GM18951 (cell line): ENCODE data around the gene TFRC.
"Not testable (repeated sequence)": the region's sequence is repeated elsewhere in the genome, so short reads cannot be mapped to it uniquely, and the experiment has no call there.

Experiments used
- POLR2A ChIP-seq: IDR thresholded peaks from 4 replicates; pipeline ENCODE4 v1.6.1; 2011; ENCODE audit warnings: mild to moderate bottlenecking; ENCODE audit not compliant: insufficient read length, insufficient read depth; ENCODE audit errors: extremely low read depth
- in situ Hi-C: fragments of 300-500 bp; cut with MboI; formaldehyde crosslinking; loops from one replicate; pipeline ENCODE4 v1.12.0; 2022; ENCODE audit warnings: low sequenced_read_pairs, mixed read lengths, inconsistent platforms; ENCODE audit not compliant: unreplicated experiment

Gene TFRC

DNA sequence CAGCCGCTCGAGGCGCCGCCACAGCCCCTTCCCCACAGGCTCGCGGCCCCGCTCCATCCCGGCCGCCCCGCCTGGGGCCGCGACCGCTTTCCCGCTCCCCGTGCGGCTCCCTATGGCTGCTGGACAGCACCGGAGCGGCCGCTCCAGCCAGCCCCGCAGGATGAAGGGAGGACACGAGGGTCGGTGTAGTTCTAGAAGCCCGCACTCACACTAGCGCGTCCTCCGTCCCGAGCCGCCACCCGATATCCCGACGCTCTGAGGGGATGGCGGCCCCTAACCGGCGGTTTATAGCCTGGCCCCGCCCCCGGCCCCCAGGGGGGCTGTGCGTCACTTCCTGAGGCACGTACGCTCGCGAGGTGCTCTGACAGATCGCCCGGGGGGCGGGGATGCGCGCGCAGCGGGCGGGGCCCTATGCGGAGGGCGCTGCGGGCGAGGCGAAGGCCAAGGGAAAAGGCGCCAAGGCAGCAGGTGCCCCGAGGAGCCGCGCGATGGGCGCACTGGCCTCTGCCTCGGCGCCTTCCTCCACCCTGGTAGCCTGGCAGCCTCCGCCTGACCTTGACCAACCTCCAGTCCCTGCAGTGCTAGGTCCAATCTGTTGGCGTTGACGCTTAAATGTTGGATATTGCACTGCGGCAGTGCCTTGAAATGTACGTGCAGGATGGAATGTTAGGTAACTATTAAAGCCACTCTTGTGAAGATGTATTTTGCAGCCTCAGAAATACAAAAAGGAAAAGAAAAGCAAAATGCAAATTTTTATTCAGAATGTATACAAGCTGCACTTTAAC, at the start of gene TFRC:
Gene TFRC (minus strand): TSS at position 257 of the 785 bp plus-strand sequence. CDS start 4,991 bp downstream, outside the sequence.
- in situ Hi-C loops = no loop called here
- peak; percentile 100 for TF ChIP-seq POLR2A

GRCh38 chr3:196128172-196128843, 46.4 kb upstream of the TFRC start:
- in situ Hi-C loops = no loop called here
- no peak for TF ChIP-seq POLR2A

GRCh38 chr3:196127308-196128040, 45.6 kb upstream of the TFRC start:
- TF ChIP-seq POLR2A = no peak

GRCh38 chr3:196124608-196125007, 42.7 kb upstream of the TFRC start:
- TF ChIP-seq POLR2A = no peak

More at GRCh38 chr3:196127308-196128040, 45.6 kb upstream of the TFRC start:
- in situ Hi-C loops = no loop called here

DNA sequence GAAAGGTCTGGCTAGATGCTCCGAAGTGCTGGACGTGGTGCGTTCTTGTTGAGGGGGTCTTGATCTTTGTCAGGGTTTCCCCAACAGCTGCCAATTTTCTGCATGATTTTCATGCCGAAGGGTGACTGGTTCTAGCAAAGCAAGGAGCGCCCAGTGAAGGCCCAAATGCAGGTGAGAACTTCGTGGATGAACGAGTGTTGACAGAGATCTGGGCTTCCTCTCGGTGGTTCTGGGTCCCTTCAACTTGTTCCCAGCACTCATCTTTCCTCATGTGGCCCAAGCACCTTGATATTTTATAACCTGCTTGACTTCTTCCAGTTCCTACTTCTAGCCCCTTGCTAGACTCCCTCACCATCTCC, 40.8 kb upstream of the TFRC start:
- in situ Hi-C loops = no loop called here

More at GRCh38 chr3:196124608-196125007, 42.7 kb upstream of the TFRC start:
- in situ Hi-C loops = no loop called here

DNA sequence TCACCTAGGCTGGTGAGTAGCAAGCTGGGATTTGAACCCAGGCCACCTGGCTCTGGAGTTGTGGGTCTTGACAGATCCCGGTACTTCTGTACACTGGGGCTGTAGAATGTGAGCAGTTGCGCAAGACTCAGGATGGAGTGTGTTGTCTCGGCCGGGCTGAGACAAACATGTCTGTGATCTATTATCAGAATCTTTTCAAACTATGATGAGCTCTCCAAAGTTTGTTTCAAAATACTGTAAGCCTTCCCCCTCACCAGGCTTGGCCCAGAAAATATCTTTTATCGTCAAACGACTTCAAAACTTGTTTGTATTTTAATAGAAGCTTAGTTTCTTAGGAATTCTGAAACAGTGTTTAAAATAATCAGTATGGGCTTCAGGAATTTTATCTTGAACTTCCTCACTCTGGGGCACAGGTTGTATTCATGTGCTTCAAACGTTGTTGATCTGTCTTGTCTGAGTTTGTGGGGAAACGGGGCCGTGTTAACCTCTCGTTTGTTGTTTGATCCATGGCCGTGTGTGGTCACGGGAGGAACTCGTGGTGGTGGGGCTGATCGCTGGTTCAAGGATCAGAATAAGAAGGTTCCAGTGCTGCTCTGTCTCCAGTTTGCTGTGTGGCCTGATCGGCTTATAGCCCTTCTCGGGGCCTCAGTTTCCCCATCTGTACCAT, 40.3 kb upstream of the TFRC start:
- TF ChIP-seq POLR2A = no peak
- in situ Hi-C loops = no loop called here

More for the DNA sequence above, 40.8 kb upstream of the TFRC start:
- no peak for TF ChIP-seq POLR2A

GRCh38 chr3:196121066-196121465, 39.2 kb upstream of the TFRC start:
- TF ChIP-seq POLR2A = no peak
- in situ Hi-C loops = no loop called here

DNA sequence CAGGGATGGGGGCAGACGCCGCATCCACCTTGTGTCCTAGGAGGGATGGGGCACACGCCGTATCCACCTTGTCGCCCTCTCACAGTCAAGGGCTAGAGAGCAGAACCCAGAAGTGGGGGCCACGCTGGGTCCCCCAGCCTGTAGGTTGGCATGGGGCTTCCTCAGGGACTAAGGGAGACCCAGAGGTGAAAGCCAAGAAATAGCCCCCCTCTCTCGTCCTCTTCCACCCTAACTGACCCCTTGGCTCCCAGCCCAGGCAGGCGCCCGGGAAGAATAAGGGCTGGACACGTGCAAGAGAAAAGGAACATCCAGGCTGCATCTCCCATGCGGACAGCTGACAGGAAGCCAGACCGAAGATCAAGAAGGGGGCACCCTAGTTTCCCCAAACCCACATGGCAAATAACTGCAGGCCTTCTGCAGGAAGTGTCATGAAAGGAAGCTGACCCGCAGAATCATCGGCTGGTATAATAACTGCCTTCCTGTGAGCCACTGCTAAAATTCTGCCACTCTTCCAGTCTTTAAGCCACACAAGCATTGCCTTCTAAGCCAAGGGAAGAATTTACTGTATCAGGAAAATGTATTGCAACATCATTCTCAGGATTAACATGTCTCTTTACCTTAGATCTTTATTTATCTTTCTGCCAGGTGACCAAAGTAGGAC, 38.5 kb upstream of the TFRC start:
- no peak for TF ChIP-seq POLR2A
- in situ Hi-C loops = no loop called here

DNA sequence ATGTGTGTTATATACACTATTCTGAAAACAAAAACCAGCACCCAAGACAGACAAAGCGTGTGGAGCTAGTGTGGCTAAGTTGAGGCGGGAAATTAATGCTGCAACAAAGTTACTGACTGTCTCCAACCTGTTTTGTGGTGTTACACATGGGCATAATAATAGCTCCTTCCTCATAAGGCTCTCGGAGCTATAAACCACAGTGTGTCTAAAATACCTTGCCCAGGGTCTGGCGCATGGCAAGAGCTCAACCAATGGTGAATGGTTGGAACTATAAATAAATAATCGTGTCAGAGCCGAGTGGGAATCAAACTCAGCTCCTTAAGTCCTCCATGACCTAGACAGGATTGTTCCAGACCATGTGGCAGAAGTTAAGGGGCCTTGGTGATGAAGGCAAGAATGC, 35.9 kb upstream of the TFRC start:
- in situ Hi-C loops = no loop called here
- TF ChIP-seq POLR2A = no peak

DNA sequence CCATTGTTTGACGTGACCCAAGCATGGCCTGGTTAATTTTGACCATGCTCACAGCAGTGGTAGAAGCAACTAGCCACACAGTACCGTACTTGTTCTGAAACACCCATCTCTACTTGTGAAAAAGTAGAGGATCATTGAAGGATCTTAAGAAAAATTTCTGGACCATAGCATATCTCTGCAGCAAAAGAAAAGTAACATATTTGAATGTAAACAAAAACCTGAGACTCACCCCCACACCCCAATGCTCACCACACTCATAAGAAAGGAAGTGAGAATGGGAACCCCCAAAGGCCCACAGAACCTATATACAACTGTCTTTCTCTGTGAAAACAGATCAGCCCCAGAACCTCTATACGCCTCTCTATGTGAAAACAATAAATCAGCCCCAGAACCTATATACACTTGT, 33.8 kb upstream of the TFRC start:
- TF ChIP-seq POLR2A = no peak

DNA sequence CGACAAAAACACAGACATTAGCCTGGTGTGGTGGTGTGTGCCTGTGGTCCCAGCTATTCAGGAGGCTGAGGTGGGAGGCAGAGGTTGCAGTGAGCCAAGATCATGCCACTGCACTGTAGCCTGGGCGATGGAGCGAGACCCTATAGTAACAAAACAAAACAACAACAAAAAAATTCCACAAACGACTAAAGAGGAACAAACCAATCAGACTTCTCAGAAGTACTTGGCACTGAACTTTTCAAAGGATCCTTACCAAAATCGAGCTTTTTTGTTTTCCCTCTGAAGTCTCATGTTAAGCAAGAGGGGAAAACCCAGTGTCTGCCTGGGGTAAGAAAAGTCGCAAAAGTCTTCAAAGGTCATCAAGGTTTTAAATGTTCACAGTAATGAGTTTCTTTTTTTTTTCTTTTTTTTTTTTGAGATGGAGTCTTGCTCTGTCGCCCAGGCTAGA, 30.1 kb upstream of the TFRC start:
- no peak for TF ChIP-seq POLR2A
- in situ Hi-C loops = no loop called here

More for the DNA sequence above, 33.8 kb upstream of the TFRC start:
- in situ Hi-C loops = no loop called here

DNA sequence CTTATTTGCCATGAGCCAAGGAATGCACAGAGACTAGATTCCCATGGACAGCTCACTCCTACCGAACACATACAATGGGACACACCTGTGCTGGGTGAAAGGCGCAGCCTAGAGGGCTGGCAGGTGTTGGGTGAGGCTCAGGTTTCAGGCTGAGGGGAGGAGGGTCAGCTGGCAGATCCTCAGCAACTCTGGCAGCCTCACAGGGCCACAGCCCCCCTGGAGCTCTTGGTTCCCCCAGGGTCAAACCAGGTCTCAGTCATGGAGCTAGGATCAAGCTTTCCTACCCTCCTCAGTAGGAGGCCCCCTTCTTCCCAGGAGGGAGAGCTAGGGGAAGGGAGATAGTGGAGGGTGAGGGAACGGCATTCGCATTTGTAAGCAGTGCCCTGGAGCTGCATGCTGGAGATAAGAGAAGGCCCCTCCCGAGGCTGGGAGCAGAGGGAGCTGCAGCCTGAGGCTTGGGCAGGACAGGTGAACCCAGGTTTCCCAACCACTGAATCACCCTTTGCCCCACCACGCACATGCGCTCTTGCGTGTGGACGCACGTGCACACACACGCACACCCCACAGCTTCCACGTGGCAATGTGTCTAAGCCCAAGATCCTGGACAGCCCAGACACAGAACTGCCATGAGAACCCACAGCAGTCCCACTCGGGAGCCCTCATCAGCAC, 26.3 kb upstream of the TFRC start:
- TF ChIP-seq POLR2A = no peak
- in situ Hi-C loops = no loop called here

GRCh38 chr3:196104707-196105106, 22.8 kb upstream of the TFRC start:
- in situ Hi-C loops = not testable (repeated sequence)

DNA sequence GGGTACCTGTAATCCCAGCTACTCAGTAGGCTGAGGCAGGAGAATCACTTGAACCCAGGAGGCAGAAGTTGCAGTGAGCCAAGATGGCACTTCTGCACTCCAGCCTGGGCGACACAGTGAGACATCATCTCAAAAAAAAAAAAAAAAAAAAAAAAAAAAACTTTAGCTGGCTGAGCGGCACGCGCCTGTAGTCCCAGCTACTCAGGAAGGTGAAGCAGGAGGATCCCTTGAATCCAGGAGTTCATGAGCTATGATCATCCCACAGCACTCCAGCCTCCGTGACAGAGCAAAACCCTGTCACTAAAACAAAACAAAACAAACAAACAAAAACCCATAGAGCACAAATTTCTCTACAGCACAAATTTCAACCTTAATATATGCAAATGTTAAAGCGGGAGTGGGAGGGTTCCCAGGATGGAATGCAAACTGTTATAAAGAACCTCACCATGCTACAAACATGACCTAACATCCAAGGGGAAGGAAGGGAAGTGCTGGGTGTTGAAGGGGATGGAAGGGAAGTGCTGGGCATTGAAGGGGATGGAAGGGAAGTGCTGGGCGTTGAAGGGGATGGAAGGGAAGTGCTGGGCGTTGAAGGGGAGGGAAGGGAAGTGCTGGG, 16.6 kb upstream of the TFRC start:
- in situ Hi-C loops = not testable (repeated sequence)
